Breast epithelium (tissue), 4 donors: ENCODE data around the gene ZNF175. TPM values are rescaled to one million over a fixed set of nuclear protein-coding genes. Genes with fewer than 3 reads are reported as not detected.

ENCODE experiments used
- DNase-seq, 2 donors: peaks; one replicate each; pipeline ENCODE4 v3.0.0-alpha.2; 2019; ENCODE audit warnings: low spot score in 2 of 2
- H3K27ac ChIP-seq, 2 donors: fragments of 200-600 bp; sonication (generic) in 1 of 2; one replicate each; pipeline ENCODE4 v1.5.1; 2016 to 2019; ENCODE audit warnings: mild to moderate bottlenecking in 1 of 2
- H3K27me3 ChIP-seq, 2 donors: fragments of 200-600 bp; sonication (generic) in 1 of 2; one replicate each; pipeline versions ENCODE4 v1.5.1 to v1.6.0; 2017 to 2019; ENCODE audit warnings: control low read depth in 1 of 2, mild to moderate bottlenecking in 1 of 2
- H3K36me3 ChIP-seq: fragments of 200-600 bp; one replicate; pipeline ENCODE4 v1.5.1; 2019
- H3K4me1 ChIP-seq, 2 donors: fragments of 200-600 bp; sonication (generic); one replicate each; pipeline ENCODE4 v1.5.1; 2016 to 2019; ENCODE audit warnings: control low read depth in 1 of 2
- H3K4me3 ChIP-seq, 3 donors: fragments of 200-600 bp; sonication (generic); 1 replicate in 2 of 3; 2 replicates in 1 of 3; pipeline ENCODE4 v1.5.1; 2016 to 2019; ENCODE audit warnings: mild to moderate bottlenecking in 3 of 3, moderate library complexity in 2 of 3
- H3K9me3 ChIP-seq, 2 donors: fragments of 200-600 bp; sonication (generic) in 1 of 2; one replicate each; pipeline ENCODE4 v1.5.1; 2016 to 2019; ENCODE audit warnings: control low read depth in 1 of 2
- POLR2A ChIP-seq: fragments of 450-650 bp; IDR thresholded peaks from one replicate; pipeline ENCODE4 v1.6.1; 2016; ENCODE audit warnings: antibody characterized with exemption, mild to moderate bottlenecking, moderate library complexity
- POLR2AphosphoS5 ChIP-seq, 3 donors: sonication (generic); formaldehyde crosslinking; IDR thresholded peaks; one replicate each; pipeline ENCODE4 v1.6.1; 2017; ENCODE audit warnings: antibody characterized with exemption in 3 of 3
- intact Hi-C: fragments of 100-400 bp; cut with DNase I; formaldehyde crosslinking; loops from one replicate; pipeline ENCODE4 v1.15.1; 2023; ENCODE audit warnings: low total_unique reads
- total RNA-seq, 3 donors: library from RNA; depleted of rRNA; stranded (reverse); fragments of >200 nt; gene quantifications; one replicate each; pipeline ENCODE4 v1.1.0, GENCODE V29; 2016
- TF ChIP-seq, protein P1 (sequence below), 3 donors: fragments of 450-650 bp; IDR thresholded peaks; one replicate each; pipeline ENCODE4 v1.5.1; 2016 to 2017; ENCODE audit warnings: antibody characterized with exemption in 3 of 3, mild to moderate bottlenecking in 3 of 3, moderate library complexity in 3 of 3

ZNF175 gene
- total RNA-seq, 3 donors from 2014 or later = 4.3 to 12.1 (median 8.9) TPM

DNA sequence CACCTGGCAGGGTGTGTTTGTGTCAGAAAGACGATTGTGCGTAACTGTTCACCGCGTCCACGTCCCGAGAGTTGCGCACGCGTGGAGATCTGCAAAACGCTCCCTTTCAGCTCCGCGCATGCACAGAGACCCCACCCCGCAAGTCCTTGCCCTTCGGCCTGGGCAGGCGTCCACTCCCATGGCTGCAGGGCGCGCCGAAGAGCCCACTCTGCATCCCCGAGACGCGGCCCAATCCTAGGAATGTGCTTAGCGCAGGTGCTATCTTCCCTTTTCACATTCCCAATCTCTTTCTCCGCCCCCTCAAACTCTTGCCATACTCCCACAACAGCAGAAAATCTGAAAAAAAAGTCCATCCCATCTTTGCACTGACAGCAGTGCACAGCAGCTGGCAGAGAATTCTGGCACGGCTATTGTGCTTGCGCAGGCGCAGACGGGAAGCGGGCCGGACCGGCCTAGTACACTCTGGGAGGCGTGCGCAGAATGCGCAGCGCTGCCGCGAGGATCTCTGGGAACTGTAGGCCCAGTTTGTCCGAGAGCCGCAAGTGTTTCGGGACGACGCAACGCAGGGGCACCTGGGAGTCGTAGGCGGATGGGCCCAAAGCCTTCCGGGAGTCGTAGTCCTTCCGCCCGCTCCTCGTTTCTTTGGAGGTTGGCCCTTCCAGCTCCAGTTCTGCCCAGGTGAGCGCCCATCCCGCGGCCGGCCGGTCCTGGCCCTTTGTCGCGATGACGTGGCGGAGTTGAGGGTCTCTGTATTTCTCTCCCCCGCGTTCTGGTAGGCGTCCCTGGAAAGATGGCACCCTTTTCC is 23.1 kb downstream of the ZNF175 start:
- TF ChIP-seq POLR2AphosphoS5 (IDR thresholded peaks at IDR 0.05) = peak in 2 of 3 donors; percentile 60 to 63
- TF ChIP-seq, protein P1, sequence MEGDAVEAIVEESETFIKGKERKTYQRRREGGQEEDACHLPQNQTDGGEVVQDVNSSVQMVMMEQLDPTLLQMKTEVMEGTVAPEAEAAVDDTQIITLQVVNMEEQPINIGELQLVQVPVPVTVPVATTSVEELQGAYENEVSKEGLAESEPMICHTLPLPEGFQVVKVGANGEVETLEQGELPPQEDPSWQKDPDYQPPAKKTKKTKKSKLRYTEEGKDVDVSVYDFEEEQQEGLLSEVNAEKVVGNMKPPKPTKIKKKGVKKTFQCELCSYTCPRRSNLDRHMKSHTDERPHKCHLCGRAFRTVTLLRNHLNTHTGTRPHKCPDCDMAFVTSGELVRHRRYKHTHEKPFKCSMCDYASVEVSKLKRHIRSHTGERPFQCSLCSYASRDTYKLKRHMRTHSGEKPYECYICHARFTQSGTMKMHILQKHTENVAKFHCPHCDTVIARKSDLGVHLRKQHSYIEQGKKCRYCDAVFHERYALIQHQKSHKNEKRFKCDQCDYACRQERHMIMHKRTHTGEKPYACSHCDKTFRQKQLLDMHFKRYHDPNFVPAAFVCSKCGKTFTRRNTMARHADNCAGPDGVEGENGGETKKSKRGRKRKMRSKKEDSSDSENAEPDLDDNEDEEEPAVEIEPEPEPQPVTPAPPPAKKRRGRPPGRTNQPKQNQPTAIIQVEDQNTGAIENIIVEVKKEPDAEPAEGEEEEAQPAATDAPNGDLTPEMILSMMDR (IDR thresholded peaks at IDR 0.05) = no peak
- Histone ChIP-seq H3K4me3 (peak overlapping the region; percentile 47 to 70 (median 69)), H3K27me3 (no peaks in the 10 kb centered on the region), H3K4me1 (peaks cover 0 to 10% of the 10 kb centered on the region in 2 donors), H3K27ac (peak overlapping the region; percentile 21 to 41), H3K9me3 (no peaks in the 10 kb centered on the region), H3K36me3 (no peaks in the 10 kb centered on the region)
- intact Hi-C loops = no loop called here
- peak; percentile 96 for DNase-seq

DNA sequence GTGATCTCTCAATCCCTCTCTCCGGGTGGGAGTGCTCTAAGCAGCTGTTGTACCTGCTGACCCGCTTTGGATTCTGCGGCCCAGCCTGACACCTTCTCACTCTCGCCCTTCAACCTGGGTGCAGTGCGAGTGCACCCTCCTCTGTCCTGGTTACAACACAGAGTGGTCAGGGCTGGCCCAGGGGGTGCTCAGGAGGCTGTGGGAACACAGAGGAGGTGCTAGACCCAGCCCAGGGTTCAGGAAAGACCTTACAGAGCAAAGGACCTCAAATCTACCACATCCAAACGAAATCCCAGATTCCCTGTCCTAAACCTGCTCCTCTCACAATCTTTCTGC is 23.7 kb downstream of the ZNF175 start:
- H3K4me3 ChIP-seq = peak overlapping the region; percentile 47 to 70 (median 69)
- intact Hi-C loops = no loop called here
- peak overlapping the region; percentile 21 to 41 for H3K27ac ChIP-seq
- H3K9me3 ChIP-seq = no peaks in the 10 kb centered on the region
- H3K36me3 ChIP-seq = no peaks in the 10 kb centered on the region
- no peak for DNase-seq
- TF ChIP-seq, protein P1 (IDR thresholded peaks at IDR 0.05) = no peak
- TF ChIP-seq POLR2AphosphoS5 (IDR thresholded peaks at IDR 0.05) (no peak), POLR2A (no peak)
- H3K27me3 ChIP-seq = no peaks in the 10 kb centered on the region
- peaks cover 0 to 10% of the 10 kb centered on the region in 2 donors for H3K4me1 ChIP-seq

DNA sequence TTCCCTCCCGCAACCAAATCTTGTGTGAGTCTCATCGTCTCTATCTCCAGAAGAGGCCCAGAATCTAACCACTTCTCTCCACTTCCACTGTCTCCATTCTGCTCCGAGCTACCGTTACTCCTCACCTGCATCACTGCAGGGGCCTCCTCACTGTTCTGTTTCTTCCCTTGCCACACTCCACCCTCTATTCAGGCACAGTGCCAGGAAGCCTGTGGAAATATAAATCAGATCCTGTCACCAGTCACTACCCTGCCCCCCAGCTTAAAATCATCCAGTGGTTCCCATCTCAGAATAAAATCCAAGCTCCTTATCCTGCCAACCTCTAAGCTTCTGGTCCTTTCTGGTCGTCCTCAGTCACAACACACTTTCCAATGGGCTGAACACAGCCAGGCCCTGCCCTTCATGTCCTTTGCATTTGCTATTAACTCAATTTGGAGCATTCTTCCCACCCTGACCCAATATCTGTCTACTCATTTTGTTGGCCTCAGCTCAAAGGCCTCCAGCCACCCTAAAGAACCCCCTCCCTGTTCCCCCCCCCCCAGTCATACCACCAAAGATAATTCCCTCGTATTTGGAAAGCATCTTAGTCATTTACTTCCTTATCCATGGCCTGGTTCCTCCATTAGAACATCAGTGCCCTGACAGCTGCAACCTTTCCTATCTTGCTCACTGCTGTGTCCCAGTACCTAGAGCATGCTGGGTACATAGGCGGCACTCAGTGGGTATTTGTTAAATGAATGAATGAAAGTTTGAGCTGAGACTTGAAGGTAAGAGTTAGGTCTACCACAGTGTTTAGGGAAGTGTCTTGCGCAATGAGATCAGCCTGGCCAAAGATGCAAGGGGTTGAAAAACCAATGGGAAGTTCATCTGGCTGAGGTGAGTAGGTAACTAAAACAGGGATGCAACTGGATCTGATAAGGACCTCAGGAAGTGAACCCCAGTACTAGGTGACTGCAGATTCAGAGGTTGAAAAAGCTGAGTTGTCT is 24.4 kb downstream of the ZNF175 start:
- no peak overlapping the region for H3K27ac ChIP-seq
- intact Hi-C loops = no loop called here
- peaks cover 0 to 10% of the 10 kb centered on the region in 2 donors for H3K4me1 ChIP-seq
- H3K4me3 ChIP-seq = peak overlapping the region in 2 of 3 donors; percentile 69 to 70
- TF ChIP-seq, protein P1 (IDR thresholded peaks at IDR 0.05) = no peak
- TF ChIP-seq POLR2AphosphoS5 (IDR thresholded peaks at IDR 0.05) (no peak), POLR2A (no peak)
- H3K36me3 ChIP-seq = no peaks in the 10 kb centered on the region
- H3K9me3 ChIP-seq = no peaks in the 10 kb centered on the region
- peaks cover 0 to under 1% of the 10 kb centered on the region in 2 donors for H3K27me3 ChIP-seq
- DNase-seq = no peak

DNA sequence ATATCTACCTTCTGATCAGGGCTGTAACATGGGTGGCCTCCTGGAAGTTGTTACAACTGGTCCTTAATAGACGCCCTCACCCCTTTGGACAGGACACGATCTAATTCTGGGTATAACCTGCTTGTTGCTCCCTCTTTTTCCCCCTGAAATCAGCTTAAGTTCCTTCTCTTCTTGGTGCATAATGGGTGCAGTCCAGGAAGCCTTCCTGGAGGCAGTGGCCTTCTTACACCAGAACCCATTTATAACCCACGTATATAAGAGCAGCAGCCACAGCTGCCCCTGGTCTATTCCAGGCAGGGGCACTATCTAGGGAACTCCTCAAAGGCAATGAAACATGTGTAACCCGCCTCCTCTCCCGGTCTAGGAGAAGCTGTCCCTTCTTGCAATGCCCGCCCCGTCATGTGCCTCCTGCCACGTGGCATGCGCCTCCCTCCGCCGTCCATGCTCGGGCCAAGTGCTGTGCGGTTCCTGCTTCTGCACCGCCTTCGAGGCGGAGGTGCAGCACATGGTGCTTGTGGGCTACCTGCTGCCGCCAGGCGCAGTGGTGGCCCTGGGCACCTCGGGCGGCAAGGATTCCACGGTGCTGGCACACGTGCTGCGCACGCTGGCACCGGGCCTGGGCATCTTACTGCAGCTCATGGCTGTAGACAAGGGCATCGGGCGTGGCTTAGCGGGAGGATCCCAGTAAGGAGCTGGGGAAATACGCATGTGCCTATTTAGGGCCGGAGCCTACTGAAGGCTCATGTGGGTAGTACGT is 27.3 kb downstream of the ZNF175 start:
- Histone ChIP-seq H3K4me1 (peaks cover 0 to 8% of the 10 kb centered on the region in 2 donors), H3K4me3 (no peak overlapping the region), H3K27ac (no peak overlapping the region), H3K27me3 (peaks cover 0 to 6% of the 10 kb centered on the region in 2 donors), H3K9me3 (no peaks in the 10 kb centered on the region), H3K36me3 (no peaks in the 10 kb centered on the region)
- TF ChIP-seq, protein P1 (IDR thresholded peaks at IDR 0.05) = no peak
- no peak for TF ChIP-seq POLR2A
- TF ChIP-seq POLR2AphosphoS5 (IDR thresholded peaks at IDR 0.05) = no peak
- intact Hi-C loops = no loop called here
- no peak for DNase-seq
